ENCODE data around the gene CHD3. TPM values are rescaled to one million over a fixed set of nuclear protein-coding genes. Genes with fewer than 3 reads are reported as not detected.

The CHD3 gene
- polyA plus RNA-seq, 2 of the 4 experiments (the other 2 are of a cell fraction), result 56.3 to 111 TPM

GRCh38 chr17:7842380-7843256 lies 46.0 kb upstream of the CHD3 start (continued):
- TF ChIP-seq GATA3 (IDR thresholded peaks at IDR 0.05; ENCODE audit: borderline replicate concordance), result peak; percentile 40; the same call in 1 of the 2 replicates
- TF ChIP-seq RARB (CRISPR knock-in tag; IDR thresholded peaks at IDR 0.05), result no peak
- TF ChIP-seq EHF (CRISPR knock-in tag; IDR thresholded peaks at IDR 0.05), result no peak
- TF ChIP-seq, protein P1, sequence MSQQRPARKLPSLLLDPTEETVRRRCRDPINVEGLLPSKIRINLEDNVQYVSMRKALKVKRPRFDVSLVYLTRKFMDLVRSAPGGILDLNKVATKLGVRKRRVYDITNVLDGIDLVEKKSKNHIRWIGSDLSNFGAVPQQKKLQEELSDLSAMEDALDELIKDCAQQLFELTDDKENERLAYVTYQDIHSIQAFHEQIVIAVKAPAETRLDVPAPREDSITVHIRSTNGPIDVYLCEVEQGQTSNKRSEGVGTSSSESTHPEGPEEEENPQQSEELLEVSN (IDR thresholded peaks at IDR 0.05; ENCODE audit: borderline replicate concordance, low read depth), result no peak; the same call in 1 of the 2 replicates
- no peak for TF ChIP-seq ZNF302 (CRISPR knock-in tag; IDR thresholded peaks at IDR 0.05)
- no peak for TF ChIP-seq HOXB13 (CRISPR knock-in tag; IDR thresholded peaks at IDR 0.05; ENCODE audit: low read depth)
- TF ChIP-seq CTCF (IDR thresholded peaks at IDR 0.05), result no peak
- no peak for TF ChIP-seq HEYL (CRISPR knock-in tag; IDR thresholded peaks at IDR 0.05)
- TF ChIP-seq TFCP2L1 (CRISPR knock-in tag; IDR thresholded peaks at IDR 0.05), result peak; percentile 86
- TF ChIP-seq, protein P2, sequence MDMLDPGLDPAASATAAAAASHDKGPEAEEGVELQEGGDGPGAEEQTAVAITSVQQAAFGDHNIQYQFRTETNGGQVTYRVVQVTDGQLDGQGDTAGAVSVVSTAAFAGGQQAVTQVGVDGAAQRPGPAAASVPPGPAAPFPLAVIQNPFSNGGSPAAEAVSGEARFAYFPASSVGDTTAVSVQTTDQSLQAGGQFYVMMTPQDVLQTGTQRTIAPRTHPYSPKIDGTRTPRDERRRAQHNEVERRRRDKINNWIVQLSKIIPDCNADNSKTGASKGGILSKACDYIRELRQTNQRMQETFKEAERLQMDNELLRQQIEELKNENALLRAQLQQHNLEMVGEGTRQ (IDR thresholded peaks at IDR 0.05), result no peak
- TF ChIP-seq FOXS1 (CRISPR knock-in tag; IDR thresholded peaks at IDR 0.05), result no peak
- no peak; the same call in 1 of the 2 replicates for TF ChIP-seq POLR2AphosphoS2 (conservative IDR thresholded peaks at IDR 0.05; ENCODE audit: low read length)
- TF ChIP-seq NFE2L2 (conservative IDR thresholded peaks at IDR 0.05; ENCODE audit: low read length), result no peak; the same call in 1 of the 2 replicates
- TF ChIP-seq HDAC2 (IDR thresholded peaks at IDR 0.05), result no peak
- TF ChIP-seq BHLHE40 (IDR thresholded peaks at IDR 0.05; ENCODE audit: low read depth, low read length), result no peak
- no peak for TF ChIP-seq EP300 (IDR thresholded peaks at IDR 0.05)
- no peak for TF ChIP-seq EHMT2 (IDR thresholded peaks at IDR 0.05; ENCODE audit: low read depth)
- no peak for TF ChIP-seq CBX8 (IDR thresholded peaks at IDR 0.05)
- TF ChIP-seq TP53 (CRISPR knock-in tag; IDR thresholded peaks at IDR 0.05), result no peak; the same call in 1 of the 2 replicates
- no peak for TF ChIP-seq PBX3 (IDR thresholded peaks at IDR 0.05)
- TF ChIP-seq SREBF2 (IDR thresholded peaks at IDR 0.05), result no peak
- no peak for TF ChIP-seq KDM1A (IDR thresholded peaks at IDR 0.05; ENCODE audit: low read depth)
- TF ChIP-seq MAZ (IDR thresholded peaks at IDR 0.05; ENCODE audit: borderline replicate concordance, low read depth, low read length), result peak; percentile 71; the same call in 1 of the 2 replicates
- TF ChIP-seq POLR2A (IDR thresholded peaks at IDR 0.05; ENCODE audit: low read length), result no peak
- TF ChIP-seq, protein P3, sequence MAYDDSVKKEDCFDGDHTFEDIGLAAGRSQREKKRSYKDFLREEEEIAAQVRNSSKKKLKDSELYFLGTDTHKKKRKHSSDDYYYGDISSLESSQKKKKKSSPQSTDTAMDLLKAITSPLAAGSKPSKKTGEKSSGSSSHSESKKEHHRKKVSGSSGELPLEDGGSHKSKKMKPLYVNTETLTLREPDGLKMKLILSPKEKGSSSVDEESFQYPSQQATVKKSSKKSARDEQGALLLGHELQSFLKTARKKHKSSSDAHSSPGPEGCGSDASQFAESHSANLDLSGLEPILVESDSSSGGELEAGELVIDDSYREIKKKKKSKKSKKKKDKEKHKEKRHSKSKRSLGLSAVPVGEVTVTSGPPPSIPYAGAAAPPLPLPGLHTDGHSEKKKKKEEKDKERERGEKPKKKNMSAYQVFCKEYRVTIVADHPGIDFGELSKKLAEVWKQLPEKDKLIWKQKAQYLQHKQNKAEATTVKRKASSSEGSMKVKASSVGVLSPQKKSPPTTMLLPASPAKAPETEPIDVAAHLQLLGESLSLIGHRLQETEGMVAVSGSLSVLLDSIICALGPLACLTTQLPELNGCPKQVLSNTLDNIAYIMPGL (CRISPR knock-in tag; IDR thresholded peaks at IDR 0.05; ENCODE audit: borderline replicate concordance), result no peak
- TF ChIP-seq, protein P4, sequence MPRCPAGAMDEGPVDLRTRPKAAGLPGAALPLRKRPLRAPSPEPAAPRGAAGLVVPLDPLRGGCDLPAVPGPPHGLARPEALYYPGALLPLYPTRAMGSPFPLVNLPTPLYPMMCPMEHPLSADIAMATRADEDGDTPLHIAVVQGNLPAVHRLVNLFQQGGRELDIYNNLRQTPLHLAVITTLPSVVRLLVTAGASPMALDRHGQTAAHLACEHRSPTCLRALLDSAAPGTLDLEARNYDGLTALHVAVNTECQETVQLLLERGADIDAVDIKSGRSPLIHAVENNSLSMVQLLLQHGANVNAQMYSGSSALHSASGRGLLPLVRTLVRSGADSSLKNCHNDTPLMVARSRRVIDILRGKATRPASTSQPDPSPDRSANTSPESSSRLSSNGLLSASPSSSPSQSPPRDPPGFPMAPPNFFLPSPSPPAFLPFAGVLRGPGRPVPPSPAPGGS (IDR thresholded peaks at IDR 0.05), result no peak; the same call in 2 of the 3 replicates
- TF ChIP-seq CHD4 (IDR thresholded peaks at IDR 0.05; ENCODE audit: borderline replicate concordance), result no peak
- TF ChIP-seq PHF8 (IDR thresholded peaks at IDR 0.05; ENCODE audit: borderline replicate concordance, low read depth), result no peak
- TF ChIP-seq NPAS2 (CRISPR knock-in tag; IDR thresholded peaks at IDR 0.05; ENCODE audit: borderline replicate concordance), result no peak
- TF ChIP-seq CHD2 (IDR thresholded peaks at IDR 0.05; ENCODE audit: low read length, partially characterized antibody), result peak; percentile 25
- TF ChIP-seq HES2 (IDR thresholded peaks at IDR 0.05), result no peak
- no peak for TF ChIP-seq CBX2 (IDR thresholded peaks at IDR 0.05; ENCODE audit: borderline replicate concordance, low read depth)
- TF ChIP-seq RNF2 (IDR thresholded peaks at IDR 0.05; ENCODE audit: borderline replicate concordance, low read depth), result no peak
